ENCODE data around the gene GMDS. TPM values are rescaled to one million over a fixed set of nuclear protein-coding genes. Genes with fewer than 3 reads are reported as not detected.

Gene GMDS
- total and polyA plus RNA-seq, 2 of the 8 experiments (the other 6 are each of a cell fraction or from before 2014, with no cell fraction given) = 16.8 to 50.0 TPM

- TF ChIP-seq CHD2 (IDR thresholded peaks at IDR 0.05; ENCODE audit: low read length) (no peak), CBX8 (IDR thresholded peaks at IDR 0.05; ENCODE audit: borderline replicate concordance, low read depth, low read length) (peak; percentile 94; the same call in 1 of the 2 replicates), RAD21 (IDR thresholded peaks at IDR 0.05 in 1 of 2, conservative IDR thresholded peaks at IDR 0.05 in 1 of 2; ENCODE audit: low read depth in 2 of 2, low read length in 2 of 2) (no peak), EZH2 (IDR thresholded peaks at IDR 0.05; ENCODE audit: low read depth, low read length, severe bottlenecking) (peak; percentile 87), KDM1A (IDR thresholded peaks at IDR 0.05; ENCODE audit: borderline replicate concordance, low read length) (no peak), POLR2A (IDR thresholded peaks at IDR 0.05; ENCODE audit: control extremely low read depth in 1 of 2, low read depth in 2 of 2, low read length in 2 of 2) (no peak), CREB1 (IDR thresholded peaks at IDR 0.05) (no peak), SP2 (IDR thresholded peaks at IDR 0.05; ENCODE audit: low read length) (no peak), USF2 (IDR thresholded peaks at IDR 0.05; ENCODE audit: low read length) (no peak), GABPA (IDR thresholded peaks at IDR 0.05; ENCODE audit: borderline replicate concordance, insufficient read depth, low read length) (no peak), JUND (IDR thresholded peaks at IDR 0.05; ENCODE audit: low read length) (no peak), TEAD4 (IDR thresholded peaks at IDR 0.05; ENCODE audit: low read depth, low read length) (no peak), TAF1 (IDR thresholded peaks at IDR 0.05; ENCODE audit: low read depth, low read length) (no peak), SRF (IDR thresholded peaks at IDR 0.05; ENCODE audit: low read depth, low read length) (no peak), CBX5 (IDR thresholded peaks at IDR 0.05; ENCODE audit: low read depth, low read length) (no peak), CTBP2 (IDR thresholded peaks at IDR 0.05; ENCODE audit: borderline replicate concordance, insufficient read depth, insufficient read length, low read length) (no peak), HDAC2 (IDR thresholded peaks at IDR 0.05; ENCODE audit: borderline replicate concordance in 1 of 2, low read depth in 2 of 2, low read length in 2 of 2) (no peak), NRF1 (IDR thresholded peaks at IDR 0.05; ENCODE audit: low read depth, low read length) (no peak), RBBP5 (IDR thresholded peaks at IDR 0.05; ENCODE audit: borderline replicate concordance, low read depth, low read length) (no peak)
These were observed 639.3 kb downstream of the GMDS start (continued) for GRCh38 chr6:1605893-1606779.
